Adipose tissue (tissue), 3 donors: Measurements from ENCODE around the gene SLC22A17. TPM values are rescaled to one million over a fixed set of nuclear protein-coding genes. Genes with fewer than 3 reads are reported as not detected.

Experiments
- H3K27ac ChIP-seq: one replicate; pipeline ENCODE4 v1.5.1; 2013; ENCODE audit warnings: low read depth, low read length
- WGBS, 3 donors: extraction: QIAGEN DNeasy Blood & Tissue Kit; methylation state at CpG; one replicate each; pipeline ENCODE4 v1.1.7; 2013; 5-methylcytosine and 5-hydroxymethylcytosine counted together
- polyA plus RNA-seq, 3 donors: library from polyadenylated mRNA; stranded (reverse); fragments of 200-250 nt; gene quantifications; one replicate each; pipeline ENCODE4 v1.2.3, GENCODE V29; 2013
- donor health status: healthy with polysubstance abuse.
- donor health status: Bipolar disorder and iron deficiency.
- donor health status: healthy.

Gene SLC22A17
- polyA plus RNA-seq, 3 donors, result 8.4 to 9.9 (median 9.5) TPM

- WGBS, 3 donors, result 91 to 95% (median 92%) methylated on average over 29 of the region's 29 CpGs
- no peak overlapping the region for H3K27ac ChIP-seq
Observed at GRCh38 chr14:23384364-23385080, 31.8 kb upstream of the SLC22A17 start.

- WGBS, 3 donors, result 60 to 75% (median 73%) methylated on average over 10 of the region's 10 CpGs
Observed at GRCh38 chr14:23382731-23383440, 30.2 kb upstream of the SLC22A17 start.

GRCh38 chr14:23382276-23382675, 29.6 kb upstream of the SLC22A17 start:
- 92 to 98% (median 93%) methylated on average over 6 of the region's 6 CpGs for WGBS, 3 donors
- H3K27ac ChIP-seq, result no peak overlapping the region

More at GRCh38 chr14:23382731-23383440, 30.2 kb upstream of the SLC22A17 start:
- no peak overlapping the region for H3K27ac ChIP-seq

DNA sequence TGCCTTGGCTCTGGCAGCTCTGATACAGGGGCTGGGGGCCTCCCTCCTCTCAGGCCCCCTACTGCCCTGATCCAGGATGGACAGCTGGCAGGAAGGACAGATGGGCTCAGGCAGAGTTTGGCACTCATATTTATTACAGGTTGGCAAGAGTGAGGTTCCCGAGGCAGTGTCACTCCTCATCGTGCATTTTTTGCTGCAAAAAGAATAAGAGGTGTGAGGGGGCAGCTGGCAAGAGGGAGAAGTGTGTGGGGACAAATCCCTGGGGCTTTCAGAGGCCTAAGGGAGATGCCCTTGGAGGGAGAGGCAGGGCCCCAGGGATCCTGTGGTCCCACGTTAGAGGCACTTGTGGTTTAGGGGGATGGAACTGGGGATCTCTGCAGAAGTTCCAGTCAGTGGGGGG, 29.2 kb upstream of the SLC22A17 start:
- 34 to 68% (median 35%) methylated on average over 3 of the region's 3 CpGs for WGBS, 3 donors
- H3K27ac ChIP-seq, result no peak overlapping the region

DNA sequence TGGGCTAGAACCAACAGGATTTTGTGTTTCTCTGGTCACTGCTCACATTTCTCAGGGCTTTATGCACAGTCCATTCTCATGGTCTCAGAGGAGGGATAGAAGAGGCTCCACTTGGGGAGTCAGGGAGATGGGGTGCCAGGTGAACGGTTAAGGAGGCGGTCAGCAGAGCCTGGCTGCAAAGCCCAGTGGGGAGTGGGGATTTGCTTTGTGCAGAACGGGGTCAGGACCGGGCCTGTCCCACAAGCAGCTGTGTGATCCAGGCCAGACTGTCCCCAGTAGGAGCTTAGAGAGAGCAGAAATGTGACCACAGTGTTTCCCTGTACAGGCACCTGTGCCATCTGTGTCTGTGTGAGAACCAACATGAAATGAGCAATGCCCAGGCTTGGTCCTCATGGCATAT, 28.3 kb upstream of the SLC22A17 start:
- no peak overlapping the region for H3K27ac ChIP-seq
- 79 to 83% (median 80%) methylated on average over 4 of the region's 4 CpGs for WGBS, 3 donors

GRCh38 chr14:23380197-23380914, 27.7 kb upstream of the SLC22A17 start:
- WGBS, 3 donors, result 61 to 65% (median 62%) methylated on average over 16 of the region's 16 CpGs

GRCh38 chr14:23379366-23380196, 26.9 kb upstream of the SLC22A17 start:
- H3K27ac ChIP-seq, result no peak overlapping the region
- 24 to 37% (median 35%) methylated on average over 12 of the region's 12 CpGs for WGBS, 3 donors

More at GRCh38 chr14:23380197-23380914, 27.7 kb upstream of the SLC22A17 start:
- H3K27ac ChIP-seq, result no peak overlapping the region

DNA sequence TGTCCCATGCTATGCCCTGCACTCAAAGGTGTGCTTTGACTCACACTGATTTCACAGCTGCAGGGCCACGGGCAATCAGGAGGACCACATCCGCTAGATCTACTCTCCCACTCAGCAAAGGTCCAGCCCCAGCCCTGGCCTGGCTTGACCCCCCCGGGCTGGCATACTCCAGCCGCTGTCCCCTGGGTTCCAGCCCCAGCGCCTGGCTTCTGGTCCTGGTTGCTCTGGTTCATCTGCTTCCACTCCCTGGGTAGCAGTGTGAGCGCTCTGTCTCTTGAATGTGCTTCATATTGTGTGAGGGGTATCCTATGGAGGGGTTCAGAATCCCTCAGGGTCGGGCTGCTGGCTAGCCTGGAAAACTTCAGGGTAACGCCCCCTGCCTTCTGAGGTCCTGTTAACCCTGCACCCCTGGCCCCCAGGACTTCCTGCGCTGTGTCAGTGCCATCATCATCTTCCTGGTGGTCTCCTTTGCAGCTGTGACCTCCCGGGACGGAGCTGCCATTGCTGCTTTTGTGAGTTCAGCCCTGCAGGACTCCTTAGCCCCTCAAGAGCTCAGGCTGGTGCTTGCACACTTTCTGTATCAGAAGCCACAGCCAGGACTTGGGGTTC, 26.0 kb upstream of the SLC22A17 start:
- WGBS, 3 donors, result 81 to 84% (median 82%) methylated on average over 11 of the region's 11 CpGs

GRCh38 chr14:23377573-23378563, 25.2 kb upstream of the SLC22A17 start:
- H3K27ac ChIP-seq, result peak overlapping the region; percentile 23
- WGBS, 3 donors, result 82 to 89% (median 87%) methylated on average over 14 of the region's 14 CpGs

More for the DNA sequence above, 26.0 kb upstream of the SLC22A17 start:
- H3K27ac ChIP-seq, result no peak overlapping the region

GRCh38 chr14:23377198-23377550, 24.5 kb upstream of the SLC22A17 start:
- peak overlapping the region; percentile 23 for H3K27ac ChIP-seq
- WGBS, 3 donors, result 64 to 79% (median 66%) methylated on average over 11 of the region's 11 CpGs

DNA sequence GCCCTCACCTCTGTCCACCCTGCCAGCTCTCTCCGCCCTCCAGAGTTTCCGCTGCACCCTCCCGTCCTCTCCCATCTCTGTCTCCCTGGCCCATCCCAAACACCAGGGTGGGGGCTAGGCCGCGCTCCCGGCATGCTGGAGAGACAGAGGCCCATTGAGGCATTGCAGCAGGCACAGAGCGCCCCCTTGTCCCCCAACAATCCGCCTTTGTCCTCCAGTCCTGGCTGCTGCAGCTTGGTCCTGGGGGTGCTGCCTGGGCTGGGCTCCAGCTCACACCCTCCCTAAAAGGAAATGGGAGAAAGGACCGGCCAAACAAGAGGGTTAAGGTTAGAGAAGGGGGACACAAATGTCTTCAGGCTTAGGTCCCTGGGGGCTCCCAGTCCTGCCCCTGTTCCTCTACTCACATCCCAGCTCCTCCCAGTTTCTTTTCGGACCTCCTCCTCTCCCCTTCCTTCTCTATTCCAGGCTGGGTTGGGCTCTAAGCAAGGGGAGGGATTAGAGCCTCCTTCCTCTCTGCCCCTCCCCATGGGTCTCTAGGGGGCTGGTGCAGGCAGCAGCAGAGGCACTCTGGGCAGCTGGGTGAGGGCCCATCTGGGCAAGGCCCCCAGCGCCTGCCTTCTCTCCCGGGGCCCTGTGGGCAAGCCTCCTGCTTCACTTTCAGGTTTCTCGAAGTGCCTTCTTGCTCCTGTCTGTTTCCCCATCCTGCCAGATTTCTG, 24.0 kb upstream of the SLC22A17 start, which contains the start of gene CMTM5:
CMTM5 (plus strand) TSS at position 565 of the 716 bp plus-strand sequence. CDS start 206 bp downstream, outside the sequence.
- H3K27ac ChIP-seq, result peak within 1 kb of the TSS; percentile 23

GRCh38 chr14:23375527-23376251, 23.0 kb upstream of the SLC22A17 start:
- WGBS, 3 donors, result 87 to 90% (median 90%) methylated on average over 21 of the region's 21 CpGs
- H3K27ac ChIP-seq, result no peak overlapping the region

More for the DNA sequence above, 24.0 kb upstream of the SLC22A17 start, which contains the start of gene CMTM5:
- 54 to 79% (median 56%) methylated on average over 12 to 13 of the region's 13 CpGs for WGBS, 3 donors

- H3K27ac ChIP-seq, result no peak overlapping the region
- WGBS, 3 donors, result 85 to 94% (median 88%) methylated on average over 3 of the region's 3 CpGs
Observed at GRCh38 chr14:23373041-23373440, 20.4 kb upstream of the SLC22A17 start.

DNA sequence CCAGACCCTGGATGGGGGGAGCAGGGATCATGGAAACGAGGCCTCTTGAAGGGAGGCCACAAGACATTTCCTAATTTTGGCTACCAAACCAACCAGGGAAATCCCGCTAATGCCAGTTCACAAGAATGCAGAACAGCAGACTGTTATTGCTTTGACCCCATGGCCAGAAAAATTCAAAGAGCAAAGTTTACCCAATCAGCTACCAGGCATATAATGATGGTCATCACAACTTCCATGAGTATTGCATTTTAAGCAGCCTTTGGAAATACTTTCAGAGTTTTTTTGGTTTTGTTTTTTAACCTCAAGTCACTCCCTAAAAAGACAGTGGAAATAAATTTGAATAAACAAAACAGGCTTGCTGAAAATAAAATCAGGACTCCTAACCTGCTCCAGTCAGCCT, 19.8 kb upstream of the SLC22A17 start, which contains the start of gene IL25:
IL25 (plus strand) TSS at position 301 of the 400 bp plus-strand sequence.
- no peak within 1 kb of the TSS for H3K27ac ChIP-seq
- WGBS, 3 donors, result 67 to 78% (median 74%) methylated on average over 2 of the region's 2 CpGs

- WGBS, 3 donors, result 87 to 100% (median 96%) methylated on average over 1 of the region's 1 CpG
- no peak overlapping the region for H3K27ac ChIP-seq
Observed at GRCh38 chr14:23371865-23372264, 19.2 kb upstream of the SLC22A17 start.
